GM03348 (cell line): ENCODE measurements around the gene GPC6.

ENCODE experiments used
- DNase-seq: peaks from one replicate; pipeline ENCODE4 v3.0.0; 2012; ENCODE audit warnings: low spot score

GPC6 gene

DNA sequence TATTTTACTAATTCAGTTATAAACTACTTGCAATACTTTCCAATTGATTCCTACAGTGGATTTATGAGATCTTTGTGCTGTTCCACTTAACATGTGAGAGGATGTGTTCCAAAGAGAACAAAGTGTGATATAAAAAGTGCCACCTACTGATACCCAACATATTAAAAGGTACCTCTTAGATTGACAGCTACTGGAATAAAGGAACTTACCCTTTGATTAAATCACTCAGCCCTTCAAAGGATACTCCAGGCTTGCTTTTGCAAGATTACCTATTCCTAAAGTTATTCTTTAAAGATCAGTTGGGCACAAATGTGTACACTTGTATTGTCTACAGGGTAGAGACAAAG lies 1187.0 kb downstream of the GPC6 start:
- no peak for DNase-seq

DNA sequence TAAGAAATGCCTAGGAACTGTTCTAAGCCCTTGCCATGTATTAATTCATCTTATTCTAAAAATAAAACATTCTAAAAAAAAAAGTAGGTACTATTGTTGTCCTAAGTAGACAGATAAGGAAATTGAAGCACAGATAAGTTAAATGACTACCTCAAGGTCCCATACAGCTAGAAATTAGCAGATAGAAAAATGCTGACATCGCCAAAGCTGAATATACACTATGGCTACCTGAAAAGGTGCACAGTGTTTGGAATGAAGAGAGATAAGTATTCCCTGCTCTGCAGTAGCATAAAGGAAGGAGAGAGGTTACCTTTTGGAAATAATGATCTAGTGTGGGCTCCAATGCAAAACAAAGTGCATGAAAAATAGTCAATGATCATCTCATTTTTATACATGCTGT lies 1187.5 kb downstream of the GPC6 start:
- no peak for DNase-seq

DNA sequence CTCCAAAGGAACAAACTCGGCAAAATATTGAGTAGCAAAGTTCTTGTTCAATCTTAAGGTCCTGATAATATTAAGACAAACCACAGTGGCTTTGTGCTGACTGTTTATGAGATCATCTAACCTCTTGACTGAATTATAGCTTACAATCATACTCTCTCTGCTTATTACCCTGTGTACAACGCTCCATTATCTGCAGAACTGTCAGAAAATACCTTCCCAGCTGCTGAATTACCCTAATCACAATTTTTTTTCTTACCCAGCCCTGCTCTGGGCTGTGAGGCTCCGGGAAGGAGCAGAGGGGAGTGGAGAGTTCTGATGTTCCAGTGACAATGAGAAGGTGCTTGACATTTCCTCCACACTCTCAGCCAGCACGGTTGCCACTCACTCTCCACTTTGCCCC lies 1188.1 kb downstream of the GPC6 start:
- no peak for DNase-seq

DNA sequence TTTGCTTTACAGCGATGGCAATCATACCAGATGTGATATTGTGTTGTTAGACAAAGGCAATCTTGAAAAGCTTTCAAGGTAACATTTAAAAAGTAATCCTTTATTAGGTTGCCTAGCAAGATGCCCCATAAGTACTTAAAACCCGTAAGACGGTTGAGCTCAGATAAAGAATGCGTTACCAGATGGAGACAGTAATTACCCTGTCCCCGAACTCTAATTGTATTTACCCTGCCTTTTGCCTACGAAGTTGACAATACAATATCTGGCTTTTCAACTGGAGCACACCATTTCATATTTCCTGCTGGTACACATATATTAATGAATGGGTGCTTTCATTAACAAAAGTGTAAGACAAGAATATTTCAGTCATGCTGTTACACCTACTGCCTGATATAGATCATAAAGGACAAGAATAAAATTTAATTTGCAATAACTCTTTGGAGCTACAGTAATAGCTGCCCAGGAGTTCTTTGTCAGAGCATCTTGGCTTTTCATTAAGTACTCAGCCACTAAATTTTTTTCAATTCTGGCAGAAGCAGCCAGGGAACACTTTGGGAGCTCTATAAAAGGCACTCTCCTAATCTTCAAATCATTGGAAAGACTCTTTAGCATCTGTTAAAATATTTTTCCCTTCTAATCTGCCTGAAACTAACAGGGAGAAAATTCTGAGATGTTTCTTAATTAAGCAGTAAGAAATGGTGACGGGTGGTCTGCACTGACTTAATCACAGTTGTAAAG lies 1189.1 kb downstream of the GPC6 start:
- no peak for DNase-seq

DNA sequence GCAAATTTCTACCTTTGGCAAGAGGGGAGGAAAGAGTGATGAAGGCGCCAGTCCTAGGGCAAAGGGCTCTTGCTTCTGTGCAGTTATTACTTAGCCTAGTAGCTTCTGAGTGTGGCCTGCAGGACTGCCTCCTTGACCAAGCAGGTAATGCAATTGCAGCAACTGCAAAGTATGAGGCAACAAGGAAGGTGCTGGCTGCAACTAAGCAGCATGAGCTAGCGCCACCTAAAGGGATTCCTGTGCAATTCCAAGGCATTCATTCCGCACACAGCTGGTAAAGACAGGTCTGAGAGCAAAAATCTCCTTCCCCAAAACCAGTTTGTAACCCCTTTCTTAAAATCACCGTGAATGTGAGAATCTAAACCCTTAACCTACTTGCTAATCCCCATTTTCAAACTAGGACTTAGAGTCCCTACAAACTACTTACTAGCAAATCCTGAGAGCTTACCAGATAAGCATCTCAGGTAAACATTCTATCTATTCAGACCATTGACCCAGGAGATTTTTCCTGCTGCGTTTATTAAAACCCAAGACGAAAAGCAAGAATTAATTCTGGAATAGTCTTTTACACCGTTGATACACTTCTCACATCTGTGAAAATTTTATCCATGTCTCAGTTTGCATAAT lies 1190.0 kb downstream of the GPC6 start:
- no peak for DNase-seq

DNA sequence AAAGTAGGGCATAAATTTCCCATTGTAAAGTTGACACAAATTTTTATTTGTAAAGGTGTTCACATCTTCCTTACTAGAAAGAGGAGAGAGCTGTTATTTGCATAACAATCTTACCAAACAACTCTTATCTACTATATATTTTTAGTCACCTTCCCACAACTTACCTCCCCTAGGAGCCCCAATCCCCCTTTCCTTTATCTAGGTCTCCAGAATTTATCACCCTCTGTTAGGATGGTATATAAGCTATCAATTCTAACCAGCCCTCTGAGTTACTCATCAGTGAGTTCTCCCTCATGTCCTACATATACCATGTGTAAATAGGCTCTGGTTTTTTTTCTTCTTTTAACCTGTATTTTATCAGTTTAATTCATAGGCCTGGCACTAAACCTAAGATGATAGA lies 1190.7 kb downstream of the GPC6 start:
- no peak for DNase-seq

DNA sequence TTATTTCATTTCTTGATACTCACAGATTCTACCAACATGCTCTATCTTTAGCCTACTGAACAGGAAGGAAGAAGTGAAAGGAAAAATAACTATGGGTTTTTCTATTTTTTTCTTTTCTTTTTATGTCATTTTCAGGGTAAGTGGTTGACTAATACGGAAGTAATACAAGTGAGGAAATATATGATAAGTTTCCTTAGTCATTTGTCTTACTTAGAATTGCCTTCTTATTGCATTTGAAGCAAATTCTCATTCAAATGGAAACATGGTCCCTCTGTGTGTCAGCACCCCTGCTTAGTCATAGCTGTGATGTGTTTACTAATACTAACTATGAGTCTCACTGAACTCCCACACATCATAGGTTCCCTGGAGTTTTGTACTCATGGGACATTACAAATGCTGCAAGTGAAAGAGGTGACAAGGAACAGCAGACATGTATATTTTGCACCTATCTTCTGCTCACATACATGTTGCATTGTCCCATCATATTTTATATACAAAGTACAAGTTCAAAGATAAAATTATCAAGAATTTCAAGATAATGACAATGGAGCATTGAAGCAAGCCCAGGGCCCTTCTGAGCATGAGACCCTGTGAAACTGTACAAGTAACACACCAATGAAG lies 1192.8 kb downstream of the GPC6 start:
- peak; percentile 28 for DNase-seq

DNA sequence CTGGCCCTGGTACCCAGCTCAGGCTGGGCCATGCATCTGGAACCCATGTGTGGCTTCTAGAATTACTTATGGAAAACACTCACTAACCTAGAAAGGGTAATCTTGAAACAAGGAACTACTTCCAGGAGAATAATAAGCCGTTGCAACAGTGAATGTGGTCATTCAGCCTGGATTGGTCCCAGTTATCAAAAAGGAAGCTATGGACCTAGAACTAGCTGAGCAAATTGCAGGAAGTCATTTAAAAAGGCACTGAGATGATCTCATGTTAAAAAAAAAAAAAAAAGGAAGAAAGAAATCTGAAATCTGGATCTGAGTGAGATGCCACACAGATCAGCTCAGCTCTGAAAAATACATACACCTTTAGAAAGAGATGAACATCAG lies 1193.3 kb downstream of the GPC6 start:
- no peak for DNase-seq

DNA sequence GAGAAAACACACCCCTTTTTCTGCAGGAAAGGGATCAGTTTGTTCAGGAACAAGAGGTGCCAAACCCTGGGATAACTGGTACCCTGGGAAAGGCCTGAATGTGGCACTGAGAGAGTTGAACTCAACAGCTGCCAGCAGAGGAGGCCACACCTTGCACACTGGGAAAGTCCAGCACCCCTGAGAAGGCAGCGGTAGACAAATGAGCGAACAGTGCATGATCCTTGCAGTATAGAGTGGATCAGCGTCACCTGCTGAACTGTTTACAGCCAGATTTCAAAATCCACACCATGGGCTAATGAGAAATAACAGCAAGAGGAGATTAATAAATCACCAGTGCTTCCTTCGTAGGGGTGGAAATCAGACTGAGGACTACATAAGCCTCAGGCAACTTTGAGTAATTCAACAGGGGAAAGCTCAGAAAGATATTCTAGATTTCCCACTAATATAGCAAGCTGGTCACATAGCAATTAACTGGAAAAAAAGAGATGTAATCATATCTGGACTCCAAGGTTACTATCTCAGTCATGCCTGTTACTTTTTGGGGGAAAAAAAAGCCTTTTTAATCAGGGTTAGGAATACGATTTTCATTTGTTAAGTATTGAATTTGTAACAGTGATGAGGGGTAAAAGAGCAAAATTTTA lies 1200.8 kb downstream of the GPC6 start:
- DNase-seq, result no peak

DNA sequence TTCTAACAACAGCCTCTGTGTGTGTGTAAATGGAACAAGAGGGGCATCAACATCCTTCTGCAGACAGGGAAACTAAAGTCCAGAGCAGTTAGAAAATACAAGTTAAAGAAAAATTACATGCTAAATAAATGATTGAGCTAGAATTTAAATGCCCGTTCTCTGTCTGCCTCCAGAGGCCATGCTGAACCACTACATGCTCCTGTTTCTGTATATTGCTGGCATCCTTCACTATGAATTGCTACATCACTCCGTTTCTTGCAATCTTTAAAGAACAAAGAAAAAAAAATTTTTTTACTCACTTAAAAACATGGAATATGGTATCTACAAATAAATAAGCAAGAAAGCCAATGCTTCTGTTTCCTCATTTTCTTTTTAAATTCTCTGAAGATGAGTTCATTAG lies 1205.0 kb downstream of the GPC6 start:
- peak; percentile 37 for DNase-seq

DNA sequence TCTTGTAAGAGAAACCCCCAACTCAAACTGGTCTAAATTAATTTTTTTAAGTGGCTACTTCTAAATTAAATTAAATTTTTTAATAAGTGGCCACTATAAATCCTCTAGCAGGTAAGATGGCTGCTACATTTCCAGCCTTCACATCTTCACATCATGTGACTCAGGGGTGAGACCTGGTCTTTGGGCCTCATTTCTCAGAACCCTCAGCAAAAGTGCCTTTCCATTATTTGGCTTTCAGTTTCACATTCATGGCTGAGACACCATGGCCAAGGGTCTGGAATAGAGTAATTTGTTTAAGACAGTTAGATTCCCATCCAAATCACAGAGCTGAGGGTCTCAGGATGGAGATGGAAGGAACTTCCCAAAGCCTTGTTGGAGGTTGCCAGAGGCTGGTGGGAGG lies 1205.4 kb downstream of the GPC6 start:
- DNase-seq, result no peak

DNA sequence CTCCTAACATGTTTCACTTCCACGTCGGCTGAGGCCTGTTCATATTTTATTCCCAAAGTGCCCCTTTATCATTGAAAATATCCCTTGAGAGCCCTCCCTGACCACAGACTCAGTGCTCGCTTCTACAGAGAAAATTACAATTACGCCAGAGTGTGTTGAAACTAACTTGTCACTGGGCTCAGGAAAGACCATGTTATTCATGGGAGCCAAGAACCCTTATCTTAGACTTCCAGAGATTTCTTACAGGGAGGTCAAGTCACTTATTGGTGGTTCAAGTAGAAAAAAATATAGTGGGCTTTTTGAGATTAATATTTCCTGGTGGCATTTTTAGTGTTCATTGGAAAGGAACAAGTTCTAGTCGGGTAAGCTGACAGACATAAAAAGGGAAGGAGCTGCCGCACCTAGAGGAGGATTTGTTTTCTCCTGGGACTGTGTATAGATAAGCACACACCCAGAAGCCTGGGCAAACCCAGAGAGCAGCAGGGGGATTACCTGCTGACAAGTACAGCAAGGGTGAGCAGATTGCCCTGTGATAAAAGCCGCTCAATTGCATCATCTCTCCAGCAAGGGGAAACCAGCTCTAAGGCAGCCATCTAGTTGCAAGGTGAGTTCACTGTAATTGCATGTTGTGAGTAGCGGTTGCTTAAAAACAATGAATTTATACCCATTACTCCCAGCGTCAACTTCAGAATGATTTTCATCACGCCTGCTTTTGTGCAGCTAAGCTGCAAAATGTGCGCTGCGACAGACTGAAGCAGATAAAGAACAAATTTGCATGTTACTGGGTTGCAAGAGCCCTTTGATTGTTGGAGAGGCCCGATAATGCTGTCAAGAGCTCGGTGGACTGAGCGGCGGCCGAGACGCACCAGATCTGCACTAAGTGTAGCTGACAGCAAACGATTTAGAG lies 1206.7 kb downstream of the GPC6 start:
- no peak for DNase-seq

DNA sequence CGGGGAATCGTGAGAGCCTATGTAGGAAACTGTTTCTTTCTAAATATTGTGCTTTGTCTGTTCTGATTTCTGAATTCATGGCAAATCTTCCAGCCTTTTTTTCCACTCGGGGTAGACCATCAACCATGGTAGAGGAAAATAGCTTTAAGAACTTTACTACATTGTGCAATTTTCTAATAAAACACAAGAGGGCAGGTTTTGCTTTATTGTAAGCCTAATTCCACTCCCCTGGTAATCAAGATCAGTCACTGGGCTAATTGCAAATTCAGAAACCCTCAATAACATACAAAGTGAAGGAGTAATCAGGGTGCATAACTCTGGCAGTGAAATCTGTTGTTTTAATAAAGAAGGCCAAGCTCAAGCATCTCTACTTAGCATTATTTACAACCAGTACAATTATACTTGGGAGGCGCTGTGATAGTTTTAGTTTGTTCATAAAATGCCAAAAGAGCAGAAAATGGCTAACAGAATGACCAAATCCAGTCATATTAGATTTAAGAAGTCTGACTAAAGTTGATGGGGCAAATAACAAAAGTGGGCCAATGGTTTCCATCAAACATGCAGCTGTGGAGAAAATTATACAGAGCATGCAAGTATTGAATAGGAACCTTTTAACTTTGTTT lies 1209.1 kb downstream of the GPC6 start:
- peak; percentile 62 for DNase-seq

DNA sequence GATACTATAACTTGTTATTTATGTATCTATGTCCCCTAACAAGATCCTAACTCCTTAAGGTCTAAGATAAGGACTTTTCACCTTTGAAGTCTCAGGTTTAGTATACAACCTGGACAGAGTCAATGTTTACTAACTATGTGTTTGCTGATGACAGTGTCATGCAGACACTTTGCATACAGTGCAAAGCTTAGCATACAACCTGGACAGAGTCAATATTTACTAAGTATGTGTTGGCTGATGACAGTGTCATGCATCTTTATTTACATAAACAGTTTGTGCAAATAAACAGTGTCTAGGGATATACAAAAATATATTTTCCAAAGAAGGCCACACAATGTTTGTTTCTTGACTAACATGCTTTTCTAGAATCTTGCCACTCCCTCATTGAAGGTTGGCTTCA lies 1218.2 kb downstream of the GPC6 start:
- no peak for DNase-seq

DNA sequence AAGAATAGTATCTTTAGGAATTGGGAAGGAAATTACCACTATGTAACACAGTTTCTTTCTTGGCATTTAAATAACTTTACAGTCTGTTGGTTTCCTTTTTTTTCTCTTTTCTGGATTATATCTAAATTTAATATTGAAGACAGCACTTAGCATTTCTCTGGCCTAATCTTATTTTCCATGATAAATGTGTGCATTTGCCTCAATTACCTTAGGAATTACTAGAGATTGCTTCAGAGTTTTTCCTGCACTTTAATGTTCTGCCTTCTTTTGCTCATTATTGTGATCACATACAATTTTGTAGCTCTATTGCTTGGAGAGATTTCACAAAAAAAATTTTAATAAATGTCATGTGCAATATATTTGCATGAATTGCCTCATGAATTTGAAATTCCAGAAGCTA lies 1227.7 kb downstream of the GPC6 start:
- no peak for DNase-seq

DNA sequence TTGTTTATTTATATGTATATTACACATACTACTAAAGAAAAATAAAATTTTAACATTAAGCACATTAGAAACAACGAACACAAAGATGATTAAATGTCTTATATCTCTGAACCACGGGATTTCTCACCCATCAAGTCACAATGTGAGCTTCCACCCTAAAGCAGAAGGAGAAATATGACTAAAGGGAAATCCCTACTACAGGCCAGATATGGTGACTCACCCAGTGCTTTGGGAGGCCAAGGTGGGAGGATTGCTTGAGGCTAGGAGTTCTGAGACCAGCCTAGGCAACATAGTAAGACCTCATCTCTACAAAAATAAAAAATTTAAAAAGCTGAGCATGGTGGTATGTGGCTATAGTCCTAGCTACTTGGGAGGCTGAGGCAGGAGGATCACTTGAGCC lies 1228.3 kb downstream of the GPC6 start:
- no peak for DNase-seq

DNA sequence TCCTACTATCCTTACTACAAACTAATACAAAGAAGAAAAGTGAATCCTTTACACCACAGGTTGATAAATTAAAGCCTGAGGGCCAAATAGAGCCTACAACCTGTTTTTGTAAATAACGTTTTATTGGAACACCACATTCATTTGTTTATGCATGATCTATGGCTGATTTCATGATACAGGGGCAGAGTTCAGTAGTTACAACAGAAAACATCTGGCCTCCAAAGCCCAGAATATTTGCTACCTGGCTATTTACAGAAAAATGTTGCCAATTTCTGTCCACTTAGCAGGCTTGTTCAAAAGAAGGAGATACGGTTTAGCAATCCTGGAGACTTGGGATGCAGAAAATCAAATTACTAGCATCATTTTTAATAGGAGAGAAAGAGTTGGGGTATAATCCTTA lies 1228.8 kb downstream of the GPC6 start:
- DNase-seq, result no peak
